SW 1271 (cell line): ENCODE results near the gene PCDH9.

ENCODE experiments used
- DNase-seq, 2 experiments: peaks; one replicate each; lab custom pipeline; 2025; lab: John Stamatoyannopoulos, UW

The PCDH9 gene

DNA sequence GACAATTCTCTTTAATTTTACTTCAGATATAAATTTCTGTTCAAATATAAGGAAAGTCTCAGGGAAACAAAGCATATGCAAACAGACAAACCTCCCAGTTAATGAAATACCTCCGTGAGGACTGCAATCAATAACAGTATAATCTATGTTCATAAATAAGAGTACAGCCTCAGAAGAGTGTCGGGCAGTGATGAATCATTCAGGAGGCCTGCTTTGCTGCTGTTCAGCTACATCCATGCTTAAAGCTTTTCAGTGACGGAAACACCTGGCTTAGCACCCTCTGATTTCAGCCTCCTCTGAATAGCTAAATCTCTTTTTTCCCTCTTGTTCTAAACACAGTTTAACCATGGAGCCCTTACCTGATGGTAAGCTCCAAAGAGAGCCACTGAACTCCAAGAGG is 69.0 kb downstream of the PCDH9 start:
- DNase-seq = no peak

DNA sequence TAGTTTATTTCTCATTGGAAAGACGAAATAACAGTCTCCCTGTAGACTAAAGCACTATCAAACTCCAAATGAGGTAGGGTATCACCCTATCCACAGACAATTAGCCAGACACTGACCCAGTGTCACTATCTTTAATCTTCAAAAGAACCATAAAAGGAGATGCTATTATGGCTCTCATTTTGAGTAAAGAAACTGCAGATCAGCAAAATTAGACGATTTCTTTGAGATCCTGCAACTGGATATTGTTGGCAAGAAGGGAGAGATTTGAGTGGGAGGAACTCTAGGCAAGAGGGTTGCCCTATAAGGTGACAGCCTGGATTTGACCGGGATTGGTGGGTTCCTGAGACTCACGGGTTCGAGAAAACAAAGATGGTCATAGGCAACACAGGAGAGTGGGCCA is 71.2 kb downstream of the PCDH9 start:
- DNase-seq = no peak

DNA sequence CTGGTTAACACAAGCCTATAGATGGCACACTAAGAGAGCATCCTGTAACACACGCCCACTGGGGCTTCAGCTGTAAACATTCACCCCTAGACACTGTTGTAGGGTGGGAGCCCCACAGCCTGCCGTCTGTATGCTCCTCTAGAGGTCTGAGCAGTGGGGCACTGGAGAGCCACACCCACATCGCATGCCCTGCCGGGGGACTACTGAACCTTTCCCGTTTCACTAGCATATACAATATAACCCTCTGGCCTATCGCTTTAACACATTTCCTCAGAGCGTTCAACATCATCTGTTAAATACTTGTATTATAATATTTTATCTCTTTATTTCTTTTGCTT is 73.4 kb downstream of the PCDH9 start:
- no peak for DNase-seq

DNA sequence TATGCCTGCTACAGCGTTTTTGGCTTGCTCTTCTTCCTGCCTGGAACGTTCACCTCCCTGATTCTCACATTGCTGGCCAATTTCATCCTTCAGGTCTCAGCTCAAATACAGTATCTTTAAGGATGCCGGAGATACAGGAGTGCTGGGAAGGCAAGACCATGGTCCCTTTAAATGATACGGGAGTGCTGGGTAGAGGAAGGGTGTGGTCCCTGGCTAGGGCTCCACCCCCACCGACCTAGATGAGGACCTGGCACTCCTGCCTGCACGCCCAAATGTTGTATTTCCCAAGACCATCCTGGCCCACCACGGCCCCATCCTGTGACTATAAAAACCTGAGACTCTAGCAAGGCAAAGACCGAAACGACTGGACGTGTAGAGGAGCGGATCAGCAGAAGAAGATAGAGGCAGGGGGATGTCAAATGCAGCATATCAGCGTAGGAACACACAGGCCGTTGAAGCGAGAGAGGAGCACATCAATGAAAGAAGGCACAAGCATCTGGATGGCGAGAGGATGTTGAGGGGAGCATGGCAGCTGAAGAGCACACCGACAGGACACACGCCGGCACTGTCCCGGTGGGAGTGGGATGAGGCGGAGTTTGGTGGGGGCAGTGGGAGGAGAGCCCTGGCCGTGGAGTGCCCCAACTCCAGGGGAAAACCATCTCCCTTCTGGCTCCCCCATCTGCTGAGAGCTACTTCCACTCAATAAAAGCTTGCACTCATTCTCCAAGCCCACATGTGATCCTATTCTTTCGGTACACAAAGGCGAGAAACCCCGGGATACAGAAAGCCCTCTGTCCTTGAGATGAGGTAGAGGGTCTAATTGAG is 74.0 kb downstream of the PCDH9 start:
- DNase-seq = no peak

DNA sequence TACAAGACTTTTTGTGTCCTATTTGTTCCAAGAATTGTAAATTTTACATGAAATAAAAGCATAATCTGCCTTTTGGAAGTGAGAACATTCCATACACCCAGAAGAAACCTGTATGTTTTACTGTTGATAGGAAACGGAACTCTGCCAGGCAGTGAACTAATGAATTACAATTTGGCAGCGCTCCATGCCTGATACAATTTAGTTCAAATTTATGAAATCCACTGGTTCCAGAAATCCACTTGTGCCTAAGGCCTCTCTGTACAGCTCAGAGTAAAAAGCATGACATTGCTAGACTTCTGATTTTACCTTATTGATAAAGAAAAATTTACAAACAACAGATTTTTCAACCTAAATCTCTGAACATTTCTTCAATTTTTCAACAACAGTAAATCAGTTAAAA is 78.1 kb downstream of the PCDH9 start:
- no peak for DNase-seq

DNA sequence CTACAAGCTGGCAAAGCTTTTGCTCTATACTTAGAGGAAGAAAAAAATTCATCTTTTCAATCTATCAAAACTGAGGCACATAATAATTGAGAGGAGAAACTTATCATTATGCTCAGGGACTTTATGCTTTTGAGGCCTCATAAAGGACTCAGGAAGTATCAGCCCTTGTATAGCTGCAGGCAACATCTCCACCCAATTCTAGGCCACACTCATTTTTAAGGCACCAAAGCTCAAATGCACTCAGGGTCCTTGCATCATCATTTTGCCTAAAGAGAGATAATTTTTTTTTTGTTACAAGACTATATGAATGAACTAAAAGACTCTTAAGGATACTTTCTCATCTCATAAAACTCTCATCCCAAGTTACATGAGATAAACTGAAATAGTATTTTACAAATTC is 78.5 kb downstream of the PCDH9 start:
- no peak for DNase-seq

DNA sequence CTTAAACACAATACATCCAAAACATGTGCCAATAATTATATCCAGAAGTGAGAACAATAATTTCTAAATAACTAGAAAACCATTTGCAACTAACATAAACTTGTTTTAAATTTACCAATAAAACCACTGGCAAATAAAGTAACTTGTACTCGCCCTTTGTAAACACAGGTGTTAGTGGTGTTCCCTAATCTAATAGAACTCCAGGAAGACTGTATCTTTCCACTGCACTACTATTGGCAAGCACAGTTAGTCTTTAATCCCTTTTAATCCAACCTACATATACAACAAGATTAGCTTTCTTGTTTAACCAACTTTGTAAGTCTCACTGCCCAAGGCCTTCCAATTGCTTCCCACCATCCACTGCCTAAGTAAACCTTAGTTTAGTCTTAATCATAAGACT is 79.5 kb downstream of the PCDH9 start:
- DNase-seq = no peak

DNA sequence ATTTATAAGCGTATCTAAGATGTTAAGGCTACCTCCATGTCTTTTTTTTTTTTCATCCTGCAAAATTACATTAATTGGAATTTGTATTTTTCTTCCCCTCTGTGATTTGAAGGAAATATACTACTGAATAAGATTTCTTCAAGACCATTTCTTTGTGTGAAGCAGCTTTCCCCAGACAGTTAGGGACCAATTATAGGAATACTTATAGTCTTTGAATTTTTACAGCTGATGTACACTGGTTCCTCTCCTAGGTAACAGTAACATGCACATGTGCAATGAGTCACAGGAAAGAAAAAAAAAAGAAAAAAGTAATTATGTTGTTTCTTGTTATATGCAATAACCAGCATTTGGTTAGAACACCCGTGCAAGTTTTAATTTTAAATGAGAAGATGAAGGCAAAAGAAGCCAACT is 82.0 kb downstream of the PCDH9 start:
- no peak for DNase-seq

DNA sequence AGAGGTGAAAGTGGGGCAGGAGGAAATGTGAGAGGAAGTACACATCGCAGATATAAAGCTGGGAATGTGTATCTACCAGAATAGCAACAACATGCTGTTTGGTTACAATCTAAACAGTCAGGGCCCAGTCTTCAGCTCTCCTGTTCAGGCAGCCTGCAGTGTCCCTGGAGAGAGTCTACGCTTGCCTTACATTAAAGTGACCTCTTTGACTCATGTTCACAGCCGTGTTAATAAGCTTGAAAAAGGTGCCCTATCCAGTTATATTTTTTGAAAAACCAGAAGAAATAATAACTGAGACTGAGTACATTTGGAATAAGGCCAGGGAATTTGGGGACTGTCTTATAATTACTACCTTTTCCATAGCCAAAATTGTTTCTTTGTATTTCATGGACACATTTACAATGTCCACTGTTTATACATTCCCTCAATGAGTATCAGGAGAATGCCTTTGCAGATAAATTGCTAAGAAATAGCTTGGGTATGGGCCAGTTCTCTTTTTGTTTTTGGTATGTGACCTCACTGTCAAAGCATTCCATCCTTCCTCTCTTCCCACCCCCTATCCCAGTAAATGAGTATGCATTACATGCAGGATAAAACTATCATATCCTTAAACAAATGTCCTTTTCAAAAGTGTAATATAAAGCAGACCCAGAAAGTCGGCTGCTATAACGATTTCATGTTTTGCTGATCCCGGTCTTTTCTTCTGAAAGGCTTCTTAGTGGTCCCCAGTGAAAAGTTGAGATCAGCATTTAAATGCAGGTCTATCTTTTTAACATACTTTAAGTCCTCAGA is 82.6 kb downstream of the PCDH9 start:
- DNase-seq = no peak

DNA sequence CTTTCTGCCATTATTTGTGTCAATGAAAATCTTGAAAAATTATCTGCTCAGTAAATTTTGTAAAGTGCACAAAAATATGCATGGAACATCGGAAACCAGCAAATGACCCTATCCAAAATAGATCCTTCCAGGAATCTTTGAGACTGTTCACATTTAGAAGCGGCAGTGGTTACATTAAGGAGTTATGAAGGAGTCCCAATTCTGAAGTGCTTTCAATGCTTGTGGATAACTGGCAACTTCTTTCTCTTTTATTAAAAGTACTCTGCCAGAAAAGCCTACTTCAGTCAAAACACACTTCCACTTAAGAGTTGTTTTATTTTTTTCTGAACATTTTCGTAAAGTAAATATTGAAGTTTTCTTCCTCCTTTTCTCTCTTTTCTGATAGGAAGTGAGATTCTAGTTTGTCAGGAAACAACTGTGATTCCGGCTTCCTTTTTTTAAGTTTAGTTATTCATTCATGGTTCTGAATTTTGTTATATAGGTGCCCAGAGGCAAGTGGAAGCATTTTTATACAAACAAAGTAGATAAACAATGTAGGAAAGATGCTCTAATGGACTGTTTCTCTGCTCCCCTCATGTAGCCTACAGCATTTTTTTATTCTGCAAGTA is 83.5 kb downstream of the PCDH9 start:
- no peak for DNase-seq

DNA sequence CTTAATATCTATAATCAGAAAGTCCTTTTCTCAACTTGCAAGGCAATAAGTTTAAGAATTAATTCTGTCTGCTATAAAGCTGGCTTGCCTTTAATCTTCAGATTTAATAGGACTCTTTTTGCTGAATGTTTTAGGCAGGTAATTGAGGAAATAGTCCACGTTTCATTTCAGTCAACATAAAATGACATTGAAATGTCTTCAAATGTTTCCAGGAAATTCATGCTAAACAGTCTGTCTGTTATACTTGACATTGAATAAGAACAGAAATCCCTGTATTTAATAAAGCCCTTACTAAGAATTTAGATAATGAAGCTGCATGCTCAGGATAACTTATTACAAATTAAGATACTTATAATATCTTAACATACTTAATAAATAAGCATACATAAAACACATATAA is 84.2 kb downstream of the PCDH9 start:
- DNase-seq = no peak

DNA sequence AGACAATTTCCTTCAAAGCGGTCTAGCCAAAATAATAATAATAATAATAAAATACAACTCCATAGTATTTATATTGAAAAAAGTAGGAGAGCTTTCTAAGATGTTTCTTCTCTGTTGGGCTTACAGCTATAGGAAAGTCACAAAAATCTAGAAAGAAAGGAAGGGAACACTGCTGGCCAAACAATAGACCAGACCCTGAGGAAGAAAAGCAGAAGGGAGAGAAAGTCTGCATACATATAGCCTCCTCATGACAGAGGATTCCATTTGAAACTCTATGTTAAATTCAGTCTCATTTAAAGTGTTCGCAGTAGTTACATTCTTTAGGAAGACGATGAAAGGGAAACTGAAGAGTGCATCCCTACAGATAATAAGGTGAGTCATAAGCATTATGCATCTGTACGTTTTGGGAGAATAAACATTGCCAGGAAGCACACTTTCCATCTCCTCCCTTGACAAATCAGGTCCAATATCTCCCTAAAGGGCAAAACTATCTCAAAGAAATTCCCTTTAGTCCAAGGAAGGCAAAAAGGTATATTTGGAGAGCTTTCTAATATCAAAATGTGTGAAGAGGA is 86.5 kb downstream of the PCDH9 start:
- no peak for DNase-seq

DNA sequence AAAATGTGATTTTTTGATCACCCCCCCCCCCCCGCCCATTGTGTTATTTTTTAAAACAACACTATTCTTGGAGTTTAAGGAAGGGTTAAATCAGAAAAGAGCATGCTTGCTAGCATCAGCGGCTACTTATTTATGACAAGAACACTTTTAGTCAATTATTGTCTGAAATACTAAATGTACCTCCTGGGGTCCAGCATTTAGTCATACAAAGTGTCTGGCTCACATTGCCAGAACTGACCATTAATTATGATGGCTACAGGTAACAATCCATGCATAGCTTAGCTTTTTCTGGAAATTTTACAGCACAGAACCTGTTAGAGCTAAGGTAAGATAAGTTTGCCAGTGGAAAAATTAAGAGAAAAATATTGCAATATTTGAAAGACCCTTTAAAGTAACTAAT is 90.1 kb downstream of the PCDH9 start:
- no peak for DNase-seq

DNA sequence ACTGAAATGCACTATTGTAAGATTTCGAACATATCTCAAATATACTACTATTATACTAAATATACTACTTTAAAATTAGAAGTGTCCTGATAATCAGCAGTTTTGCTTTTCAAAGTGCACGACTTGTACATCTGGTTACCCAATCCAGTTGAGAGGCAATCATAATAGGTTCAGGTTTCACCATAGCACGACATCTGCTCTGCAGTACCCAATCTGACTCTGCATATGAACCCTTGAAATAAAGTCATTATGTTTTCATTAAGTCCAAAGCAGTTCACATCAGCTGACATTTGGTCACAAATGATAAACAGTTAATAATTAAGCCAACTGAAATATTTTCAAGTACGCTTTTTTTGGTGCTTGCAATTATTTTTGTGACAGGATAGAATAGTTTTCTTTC is 90.6 kb downstream of the PCDH9 start:
- no peak for DNase-seq

DNA sequence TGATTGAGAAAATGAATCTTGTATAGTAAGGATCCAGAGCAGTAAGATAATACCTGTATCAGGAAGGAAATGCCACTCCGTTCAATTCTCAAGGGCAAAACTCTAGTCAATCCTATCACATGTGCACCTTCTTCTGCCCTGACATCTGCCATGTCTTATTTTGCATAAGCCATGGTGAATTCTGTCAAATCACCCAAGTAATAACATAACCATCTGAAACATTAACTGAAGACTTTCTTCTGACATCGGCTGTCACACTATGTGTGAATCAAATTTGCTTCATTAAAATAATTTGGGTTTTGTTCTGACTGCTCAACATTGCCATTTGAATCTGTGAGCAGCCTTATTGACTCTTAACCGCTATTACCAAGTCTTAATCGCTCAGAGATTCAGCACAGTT is 91.2 kb downstream of the PCDH9 start:
- DNase-seq = no peak

DNA sequence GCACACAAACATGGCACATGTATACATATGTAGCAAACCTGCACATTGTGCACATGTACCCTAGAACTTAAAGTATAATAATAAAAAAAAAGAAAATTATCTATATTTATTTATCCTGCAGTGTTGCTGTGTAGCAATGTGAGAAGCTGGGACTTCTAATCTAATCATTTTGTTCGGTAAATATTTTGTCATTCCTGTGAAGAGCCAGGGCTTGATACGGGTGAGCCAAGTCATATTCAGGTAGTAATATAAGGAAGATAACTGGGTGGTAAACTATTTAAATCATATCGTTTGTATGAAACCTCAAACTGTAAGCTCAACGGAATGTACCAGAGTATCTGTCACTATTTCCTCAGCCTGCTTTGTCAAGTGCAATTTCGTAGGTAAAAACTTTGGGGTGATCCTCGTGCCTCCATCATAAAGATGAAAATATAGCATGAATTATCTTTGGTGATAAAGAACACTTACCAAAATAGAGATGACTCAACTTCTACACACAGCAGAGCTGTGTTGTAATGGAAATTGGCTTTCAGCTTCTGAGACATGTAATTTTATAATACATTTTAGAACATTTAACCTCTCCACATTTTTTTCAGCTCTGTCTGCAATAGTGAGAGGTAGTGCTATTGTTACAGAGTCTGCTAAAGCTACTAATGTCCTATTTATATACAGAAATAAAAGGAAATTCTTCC is 92.9 kb downstream of the PCDH9 start:
- no peak for DNase-seq

DNA sequence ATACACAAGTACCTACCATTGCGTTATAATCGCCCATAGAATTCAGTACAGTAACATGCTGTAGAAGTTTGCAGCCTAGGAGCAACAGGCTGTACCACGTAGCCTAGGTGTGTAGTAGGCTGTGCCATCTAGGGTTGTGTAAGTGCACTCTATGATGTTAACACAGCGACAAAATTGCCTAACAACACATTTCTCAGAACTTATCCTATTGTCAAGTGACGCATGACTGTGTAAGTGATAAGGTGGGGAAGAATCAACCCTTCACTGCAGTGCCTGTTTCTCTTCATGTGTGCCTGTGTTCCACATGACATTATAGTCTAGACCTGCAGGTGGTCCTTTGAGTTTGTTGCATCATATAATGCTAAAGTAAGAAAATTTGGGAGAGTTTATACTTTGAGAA is 94.0 kb downstream of the PCDH9 start:
- no peak for DNase-seq

DNA sequence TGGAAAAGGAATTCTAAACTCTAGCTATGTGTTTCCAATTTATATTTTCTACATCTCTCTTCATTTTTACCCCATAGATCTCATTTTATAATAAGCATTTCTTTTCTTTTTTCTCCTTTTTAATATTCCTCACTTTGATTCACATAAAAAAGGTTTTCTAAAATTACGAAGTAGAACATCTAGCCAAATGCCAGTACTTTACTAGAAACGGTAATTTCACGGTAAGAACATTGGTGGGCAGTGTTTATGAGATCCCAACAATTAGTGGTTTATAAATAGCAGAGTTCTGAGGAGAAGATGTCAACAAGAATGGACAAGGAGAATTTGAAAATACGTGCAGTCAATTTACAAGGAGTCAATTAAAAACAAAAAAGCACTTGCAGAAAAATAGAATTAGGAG is 94.8 kb downstream of the PCDH9 start:
- no peak for DNase-seq

DNA sequence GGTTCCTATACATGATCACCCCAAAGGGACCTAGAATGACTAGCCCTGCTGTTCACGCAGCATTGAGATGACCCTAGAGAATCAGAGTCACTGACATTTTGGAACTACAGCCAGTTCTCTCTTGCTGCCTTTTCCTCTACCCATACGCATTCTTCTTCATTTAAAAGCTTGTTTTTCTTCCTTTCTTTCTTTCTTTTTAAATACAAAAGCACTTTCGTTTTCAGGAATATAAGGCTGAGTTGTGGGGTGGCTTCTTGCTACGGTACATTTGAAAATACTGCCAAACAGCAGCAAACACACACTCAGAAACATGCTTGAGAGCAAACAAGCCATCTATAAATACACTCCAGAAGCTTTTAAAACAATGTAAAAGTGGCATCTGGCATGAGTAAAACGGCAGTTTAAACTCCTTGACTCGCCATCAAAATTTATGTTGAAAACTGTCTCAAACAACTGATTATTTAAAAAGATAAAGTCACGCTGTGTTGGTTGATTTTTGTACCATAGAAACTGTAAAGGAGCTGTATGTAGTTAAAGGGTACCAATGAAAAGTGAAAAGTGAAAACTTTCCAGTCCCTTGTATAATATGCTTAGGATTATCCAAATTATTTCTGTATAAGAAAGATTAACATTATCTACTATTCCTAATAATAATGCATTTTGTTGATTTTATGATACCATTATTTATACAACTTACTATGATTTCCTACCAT is 95.6 kb downstream of the PCDH9 start:
- no peak for DNase-seq

DNA sequence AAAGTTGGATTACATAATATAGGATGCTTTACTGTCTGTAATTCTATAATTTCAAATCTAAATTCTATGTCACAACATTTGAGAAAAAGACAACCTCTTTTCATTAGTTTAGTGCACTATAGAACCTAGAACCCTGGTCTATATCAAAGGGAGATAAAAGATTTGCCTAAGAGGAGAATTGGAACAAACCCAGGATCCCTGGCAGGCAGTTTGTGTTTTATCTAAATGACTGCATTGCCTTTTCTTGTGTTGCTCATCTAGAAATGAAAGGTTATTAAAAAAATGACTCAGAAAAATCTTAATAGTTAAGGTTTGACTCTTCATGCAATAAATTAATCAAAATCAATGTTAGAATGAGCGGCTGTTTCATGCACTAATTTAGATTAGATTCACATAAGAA is 96.7 kb downstream of the PCDH9 start:
- DNase-seq = no peak

DNA sequence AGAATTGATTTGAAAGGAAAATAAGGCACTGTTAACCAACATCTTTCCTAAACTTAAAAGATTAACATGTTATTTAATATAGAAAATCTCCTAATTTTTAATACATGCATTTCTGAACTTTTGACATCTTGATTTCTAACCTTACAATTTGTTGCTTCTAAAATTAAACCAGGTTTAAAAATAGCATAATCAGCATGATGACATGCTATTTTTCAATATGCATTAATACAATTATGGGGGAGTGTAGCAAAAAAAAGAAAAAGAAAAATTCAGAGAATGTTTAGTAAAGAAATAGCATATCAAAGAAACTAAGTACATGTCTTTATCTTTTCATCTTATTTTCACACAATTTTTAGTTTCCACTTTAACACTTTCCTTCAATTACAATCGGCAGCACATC is 98.7 kb downstream of the PCDH9 start:
- DNase-seq = no peak

DNA sequence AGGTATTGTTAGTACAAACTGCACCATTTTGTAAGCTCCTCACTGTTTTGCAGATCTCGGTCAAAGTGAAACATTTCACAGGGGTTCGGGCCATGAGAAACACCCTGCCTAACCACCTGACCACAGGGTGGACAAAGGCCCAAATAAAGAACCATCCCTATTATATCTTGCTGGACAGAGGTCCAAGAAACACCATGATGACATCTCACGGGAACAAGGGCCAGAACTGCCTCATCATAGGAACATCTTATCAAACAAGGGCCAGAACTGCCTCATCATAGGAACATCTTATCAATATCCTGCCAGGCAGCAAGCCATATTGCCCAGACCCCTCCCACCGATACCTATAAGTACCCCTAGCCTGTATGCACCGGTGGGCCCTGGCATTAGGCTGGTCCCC is 99.7 kb downstream of the PCDH9 start:
- no peak for DNase-seq
